ACHN (cell line): Measurements from ENCODE around the gene KRTAP15-1.

Experiments
- DNase-seq: peaks from one replicate; pipeline ENCODE4 v3.0.0-alpha.2; 2015
- in situ Hi-C: cut with HindIII; loops from 2 replicates; pipeline ENCODE4 v1.10.0; 2017; ENCODE audit warnings: low sequenced_read_pairs, low pct_ligation_motif_present, low pct_unique_long_range_greater_than_20kb

The KRTAP15-1 gene

GRCh38 chr21:30480145-30480544 is 40.1 kb downstream of the KRTAP15-1 start, which contains the start of gene KRTAP19-1:
KRTAP19-1 (minus strand) TSS chr21:30480367; CDS start chr21:30480317, 50 bp downstream.
- in situ Hi-C loops: no loop called here
- no peak for DNase-seq

DNA sequence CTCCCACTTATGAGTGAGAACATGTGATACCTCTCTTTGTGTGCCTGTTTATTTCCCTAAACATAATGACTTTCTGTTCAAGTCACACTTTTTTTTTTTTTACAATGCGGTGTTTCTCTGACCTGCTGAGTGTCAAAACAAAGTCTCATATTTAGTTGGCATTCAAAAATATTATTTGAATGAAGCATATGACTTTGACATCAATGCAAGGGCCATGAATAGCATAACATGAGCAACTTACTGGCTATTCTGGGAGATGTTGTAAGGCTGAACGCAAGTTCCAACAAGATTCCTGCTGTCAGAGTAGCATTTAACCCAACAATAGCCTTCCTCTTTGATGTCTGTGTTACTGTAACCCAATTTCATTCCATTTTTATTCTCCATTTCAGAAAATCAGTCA is 42.1 kb downstream of the KRTAP15-1 start:
- no peak for DNase-seq
- in situ Hi-C loops: no loop called here

DNA sequence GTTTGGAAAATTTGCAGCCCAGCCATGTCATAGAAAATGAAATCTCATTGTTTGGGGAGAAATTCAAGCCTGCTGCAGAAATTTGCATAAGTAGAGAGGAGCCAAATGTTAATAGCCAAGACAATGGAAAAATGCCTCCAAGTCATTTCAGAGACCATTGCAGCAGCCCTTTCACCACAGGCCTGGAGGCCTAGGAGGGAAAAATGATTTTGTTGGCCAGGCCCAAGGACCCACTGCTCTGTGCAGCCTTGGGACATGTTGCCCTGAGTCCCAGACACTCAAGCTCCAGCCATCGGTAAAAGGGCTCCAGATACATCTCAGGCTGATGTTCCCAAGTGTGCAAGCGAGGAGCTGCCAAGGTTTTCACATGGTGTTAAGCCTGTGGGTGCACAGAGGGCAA is 46.1 kb downstream of the KRTAP15-1 start:
- no peak for DNase-seq
- in situ Hi-C loops: no loop called here

- DNase-seq: no peak
- in situ Hi-C loops: no loop called here
Observed at GRCh38 chr21:30487336-30487735, 47.3 kb downstream of the KRTAP15-1 start, which contains the start of gene KRTAP19-2. KRTAP19-2 (minus strand) TSS chr21:30487436; CDS start chr21:30487348, 88 bp downstream.
